HuH-7.5 (cell line): ENCODE data around the gene PRICKLE2.
A peak's percentile ranks its signal among the peaks of the same experiment; 100 is the strongest.

ENCODE experiments used
- DNase-seq: peaks from one replicate; pipeline ENCODE4 v3.0.0; 2011; ENCODE audit warnings: low spot score

PRICKLE2 gene

DNA sequence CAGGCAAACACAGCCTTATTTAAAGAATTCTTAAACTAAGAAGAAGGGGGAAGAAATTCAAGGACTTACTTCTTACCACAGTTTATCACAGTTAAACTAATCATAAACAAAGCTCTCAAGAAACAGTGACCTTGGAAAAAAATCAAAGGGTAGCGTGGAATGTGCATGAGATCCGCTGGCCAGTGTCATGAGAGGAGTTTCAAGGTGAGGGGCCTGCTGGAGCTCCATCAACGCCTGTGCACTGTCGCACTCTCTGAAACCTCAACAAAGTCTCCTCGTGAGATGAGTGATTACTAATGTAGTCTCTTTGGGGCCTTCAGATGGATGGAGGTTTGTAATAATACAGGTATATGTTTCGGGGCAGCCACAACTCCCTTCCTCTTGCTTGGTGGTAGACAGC, 28.4 kb upstream of the PRICKLE2 start:
- no peak for DNase-seq

DNA sequence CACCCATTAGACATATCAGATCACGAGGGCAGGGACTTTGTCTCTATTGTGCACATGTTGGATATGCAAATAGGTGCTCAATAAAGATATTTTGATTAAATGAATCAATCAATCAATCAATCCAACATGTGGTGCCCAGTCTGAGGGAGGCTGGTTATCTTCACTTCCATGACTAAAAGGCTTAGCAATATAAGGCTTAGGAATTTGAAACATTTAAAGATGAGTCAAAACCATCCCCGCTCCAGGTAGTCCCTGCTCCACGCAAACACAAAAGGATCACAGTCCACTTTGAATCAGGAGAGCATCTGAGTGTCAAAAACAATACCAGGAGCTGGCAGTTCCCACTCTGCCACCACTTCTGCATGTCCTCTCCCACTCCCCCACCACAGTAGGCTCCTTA, 25.8 kb upstream of the PRICKLE2 start:
- DNase-seq, result no peak

DNA sequence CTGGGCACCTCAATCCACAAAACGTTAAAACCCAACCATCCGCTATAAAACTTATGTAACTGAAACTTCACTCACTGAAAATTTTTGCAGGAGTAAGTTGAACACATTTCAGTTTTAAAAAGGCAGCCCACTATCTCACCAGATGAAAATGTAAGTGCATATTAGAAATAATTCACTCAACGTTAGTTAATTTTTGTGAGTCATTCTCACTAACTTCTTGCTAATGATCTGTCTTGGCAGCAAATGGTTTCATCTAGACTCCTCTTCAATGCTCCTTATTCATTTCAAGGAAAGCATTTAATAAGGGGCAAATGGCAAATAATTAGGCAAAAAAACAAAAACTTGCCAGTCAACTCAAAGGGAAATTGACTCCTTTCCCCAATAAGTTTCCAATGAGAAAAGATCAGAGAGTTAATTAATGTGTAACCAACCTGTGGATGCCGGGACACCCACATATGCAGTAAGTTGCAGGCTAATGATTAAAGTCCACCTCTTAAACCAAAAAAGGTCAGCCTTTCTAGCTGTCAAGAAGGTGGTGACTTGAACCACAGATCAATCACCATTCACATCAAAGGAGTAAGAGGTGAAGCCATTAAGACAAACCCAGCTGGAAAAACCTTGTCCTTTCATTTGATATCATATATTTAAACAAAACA, 22.9 kb upstream of the PRICKLE2 start:
- DNase-seq, result no peak

DNA sequence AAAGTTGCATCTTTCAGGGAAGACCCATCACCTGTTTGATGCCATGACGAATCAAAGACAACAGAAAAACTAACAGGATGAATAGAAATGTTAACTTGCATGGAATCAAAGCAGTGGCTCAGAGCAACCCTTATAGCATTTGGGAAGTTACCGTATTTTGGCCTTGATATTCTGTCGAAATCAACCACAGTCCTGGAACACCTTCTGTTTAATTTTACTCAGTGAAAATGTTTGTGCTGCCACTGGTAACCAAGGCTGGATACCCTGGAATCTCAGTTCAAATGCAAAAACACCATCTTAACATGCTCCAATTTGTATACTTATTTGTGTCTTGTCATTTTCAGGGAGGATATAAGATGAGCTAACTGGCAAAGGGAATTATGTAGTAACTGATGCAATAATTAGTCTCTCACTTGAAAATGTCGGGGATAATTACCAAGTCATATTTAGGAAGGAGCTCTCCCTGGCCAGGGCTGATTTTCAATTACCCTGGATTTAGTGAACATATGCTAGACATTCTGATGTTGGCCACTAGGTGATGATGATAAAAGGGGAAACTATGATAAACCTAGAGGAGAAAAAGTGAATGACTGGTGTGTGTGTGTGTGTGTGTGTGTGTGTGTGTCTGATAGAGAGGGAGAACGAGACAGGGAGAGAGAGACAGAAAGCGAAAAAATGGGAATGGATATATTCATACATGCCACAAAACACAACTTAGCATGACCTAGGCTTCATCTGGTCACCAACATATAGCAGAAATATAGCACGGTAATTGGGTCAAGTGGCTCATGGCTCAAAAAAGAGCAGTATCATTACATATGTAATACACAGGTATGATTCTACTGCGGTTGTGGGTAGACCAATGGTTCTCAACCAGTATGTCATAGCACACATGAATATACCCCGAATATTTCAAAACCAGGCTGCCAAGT, 19.0 kb upstream of the PRICKLE2 start:
- peak; percentile 70 for DNase-seq

GRCh38 chr3:64242435-64242834, 17.2 kb upstream of the PRICKLE2 start:
- DNase-seq, result peak; percentile 24

DNA sequence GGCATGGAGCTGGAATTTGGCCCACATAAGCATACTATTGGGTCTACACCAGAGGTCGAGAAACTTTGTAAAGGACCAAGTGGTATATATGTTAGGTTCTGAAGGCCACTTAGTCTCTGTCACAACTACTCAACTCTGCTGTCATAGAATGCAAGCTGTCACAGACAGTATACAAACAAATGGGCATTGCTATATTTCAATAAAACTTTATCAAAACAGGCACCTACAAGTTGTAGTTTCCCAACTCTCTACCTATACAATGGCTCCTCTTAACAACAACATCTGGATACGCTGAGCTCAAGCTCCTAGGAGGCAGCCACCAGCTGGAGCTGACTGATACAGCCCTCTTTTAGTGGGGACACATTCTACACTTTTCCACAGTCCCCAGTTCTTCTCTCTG, 15.7 kb upstream of the PRICKLE2 start:
- DNase-seq, result no peak

GRCh38 chr3:64240396-64240795, 15.1 kb upstream of the PRICKLE2 start:
- DNase-seq, result no peak

- no peak for DNase-seq
These were observed 14.6 kb upstream of the PRICKLE2 start for GRCh38 chr3:64239841-64240240.

DNA sequence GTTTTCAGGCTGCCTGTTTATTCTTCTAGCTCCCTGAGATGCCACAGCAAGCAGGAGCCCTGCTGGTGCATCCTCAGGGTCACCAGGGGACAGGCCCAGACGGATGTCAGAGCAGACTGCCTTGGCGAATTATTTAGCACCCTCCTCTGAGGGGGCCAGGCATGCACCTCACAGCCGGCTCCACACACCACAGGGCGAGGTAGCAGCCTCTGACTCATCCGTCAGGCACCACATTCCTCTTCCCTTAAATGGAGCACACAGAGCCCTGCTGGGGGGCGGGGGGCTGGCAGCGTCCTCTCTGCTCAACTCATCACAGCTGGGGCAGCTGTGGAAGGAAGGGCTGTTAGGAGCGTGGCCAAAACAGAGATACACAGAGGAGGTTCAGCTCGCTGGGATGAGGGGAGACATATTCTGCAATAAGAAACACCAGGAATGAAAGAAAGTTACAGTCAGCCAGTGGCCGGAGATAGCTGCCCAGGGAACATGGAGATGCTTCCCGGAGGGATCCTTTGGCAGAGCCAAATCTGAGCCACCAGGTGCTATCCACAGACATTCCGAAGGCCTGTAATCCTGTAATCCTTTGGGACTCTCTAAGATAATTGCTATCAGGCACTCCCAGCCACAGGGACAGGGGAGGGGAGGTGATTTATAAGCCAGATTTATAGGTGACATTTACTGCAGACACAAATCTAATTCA, 13.9 kb upstream of the PRICKLE2 start:
- no peak for DNase-seq

DNA sequence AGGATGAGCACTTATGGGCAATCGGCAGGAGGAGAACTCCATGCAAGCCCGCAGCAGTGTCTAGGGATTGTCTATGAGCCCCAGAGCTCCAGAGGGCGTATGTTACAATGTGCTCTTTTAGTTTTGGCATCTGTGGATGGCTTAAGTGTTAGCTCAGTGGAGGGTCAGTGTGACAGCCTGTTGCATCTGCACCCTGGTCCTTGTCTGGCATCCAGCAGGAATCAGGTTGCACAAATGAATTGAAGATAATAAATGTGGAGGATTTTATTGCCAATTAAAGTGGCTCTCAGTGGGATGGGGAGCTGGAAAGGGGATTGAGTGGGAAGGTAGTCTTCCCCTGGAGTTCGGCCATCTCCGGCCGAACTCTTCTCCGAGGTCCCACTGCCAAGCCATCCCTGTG, 11.8 kb upstream of the PRICKLE2 start:
- DNase-seq, result no peak

DNA sequence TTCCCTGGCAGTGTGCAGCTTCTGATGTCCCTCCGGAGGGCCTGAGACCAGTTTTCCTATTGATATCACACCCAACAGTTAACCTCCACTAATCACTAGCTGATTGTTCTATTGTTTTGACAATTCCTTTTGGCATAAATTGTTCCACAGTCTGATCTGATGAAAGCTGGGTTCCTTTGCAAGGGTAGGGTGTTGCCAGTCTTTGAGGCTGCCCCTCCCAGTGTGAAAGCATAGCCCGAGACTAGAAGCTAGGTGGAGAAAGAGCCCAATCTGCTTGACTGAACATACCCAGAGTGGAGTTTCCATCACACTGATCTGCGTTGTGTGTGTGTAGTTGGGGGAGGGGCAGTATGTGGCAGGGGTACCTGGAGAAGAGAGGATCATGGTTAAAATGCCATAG, 10.3 kb upstream of the PRICKLE2 start:
- no peak for DNase-seq

GRCh38 chr3:64234571-64234970, 9.3 kb upstream of the PRICKLE2 start:
- no peak for DNase-seq

DNA sequence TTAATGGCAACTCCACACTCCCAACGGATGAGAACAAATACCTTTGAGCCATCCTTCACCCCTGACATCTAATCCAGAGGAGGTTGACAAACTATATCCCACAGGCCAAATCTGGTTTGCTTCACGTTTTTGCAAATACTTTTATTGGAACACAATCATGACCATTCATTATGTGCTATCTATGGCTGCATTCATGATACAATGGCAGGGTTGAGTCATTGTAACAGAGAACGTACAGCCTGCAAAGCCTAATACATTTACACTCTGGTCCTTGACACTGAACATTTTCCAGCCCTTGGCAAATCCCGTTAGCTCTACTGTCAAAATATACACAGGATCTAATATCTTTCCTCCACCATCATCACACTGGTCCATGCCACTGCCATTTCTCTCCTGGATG, 7.6 kb upstream of the PRICKLE2 start:
- no peak for DNase-seq

DNA sequence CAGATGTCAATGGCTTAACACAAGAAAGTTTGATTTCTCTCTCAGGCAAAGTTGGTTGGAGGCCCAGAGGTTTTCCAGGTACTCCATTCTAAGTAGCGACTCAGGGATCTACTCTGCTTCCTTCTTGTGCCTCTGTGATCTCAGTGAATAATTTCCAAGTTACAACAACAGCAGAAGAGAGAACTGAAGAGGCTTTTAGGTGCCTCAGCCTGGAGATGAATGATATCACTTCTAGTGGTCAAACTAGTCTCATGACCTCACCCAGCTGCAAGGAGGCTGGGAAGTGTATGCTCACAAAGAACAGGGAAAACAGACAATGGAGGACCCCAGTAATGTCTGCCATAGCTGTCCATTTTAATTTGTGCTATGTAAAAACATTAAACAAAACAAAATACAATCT, 4.6 kb upstream of the PRICKLE2 start:
- DNase-seq, result no peak

GRCh38 chr3:64228110-64228509, 2.8 kb upstream of the PRICKLE2 start:
- DNase-seq, result no peak

- DNase-seq, result no peak
These were observed 1.5 kb upstream of the PRICKLE2 start for GRCh38 chr3:64226730-64227129.

- DNase-seq, result no peak
These were observed 631 bp upstream of the PRICKLE2 start for GRCh38 chr3:64225695-64226499.

GRCh38 chr3:64223791-64224745, 1.2 kb downstream of the PRICKLE2 start:
- no peak for DNase-seq

DNA sequence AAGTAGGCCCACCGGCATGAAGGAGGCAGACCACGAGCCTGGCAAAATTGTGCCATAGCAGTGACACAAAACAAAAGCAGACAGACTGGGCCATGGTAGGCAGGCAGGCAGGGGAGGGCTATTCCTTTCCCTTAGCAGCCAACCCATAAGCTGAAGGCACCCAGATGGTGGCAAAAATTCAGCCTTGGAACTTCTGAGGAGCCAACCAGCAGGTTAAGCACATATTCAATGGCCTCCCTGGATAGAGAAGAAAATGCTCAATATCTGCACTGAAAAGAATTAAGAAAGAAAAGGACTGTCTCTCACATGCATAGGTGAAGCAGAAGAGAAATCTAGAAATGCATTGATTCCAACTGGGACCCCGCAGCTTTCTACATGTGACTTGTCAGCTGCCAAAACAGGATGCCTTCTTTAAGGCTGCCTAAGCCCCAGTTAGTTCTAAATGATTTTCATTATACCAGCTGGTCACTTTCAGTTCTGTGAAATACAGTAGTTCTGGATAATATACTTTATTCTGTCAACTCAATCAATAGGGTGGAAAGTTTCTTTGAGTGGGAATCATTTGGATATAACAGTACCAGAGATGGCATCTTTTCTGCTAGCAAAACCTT, 2.7 kb downstream of the PRICKLE2 start:
- DNase-seq, result no peak

DNA sequence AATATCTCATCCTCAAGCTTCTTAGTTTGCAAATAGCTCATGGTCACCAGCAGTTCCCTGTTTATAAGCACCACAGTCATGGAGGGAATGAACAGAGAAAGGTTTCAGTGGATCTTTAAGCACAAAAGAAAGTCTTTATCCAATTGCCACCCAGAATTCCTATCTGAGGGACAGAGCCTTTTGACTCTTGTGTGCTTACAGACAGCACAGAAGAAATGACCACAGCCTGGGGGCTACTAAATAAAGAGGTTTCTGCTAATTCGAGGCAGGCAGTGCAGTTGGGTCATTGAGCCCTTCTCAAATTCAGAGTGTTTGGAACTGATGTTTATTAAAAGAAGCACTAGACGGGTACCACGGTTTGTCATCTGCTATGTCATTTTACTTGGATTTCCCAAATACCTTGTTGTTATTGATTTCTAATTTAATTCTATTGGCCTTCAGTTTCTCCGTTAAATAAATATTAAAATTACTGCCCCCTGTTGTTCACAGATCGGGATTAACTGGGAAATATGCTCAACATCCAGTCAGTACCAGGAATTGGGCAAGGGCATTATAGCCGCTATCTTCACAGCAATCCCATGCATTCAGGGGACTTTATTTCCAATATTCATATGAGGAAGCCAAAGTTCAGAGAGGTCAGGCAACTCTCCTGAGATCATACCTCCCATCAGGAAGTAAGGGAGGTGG, 3.6 kb downstream of the PRICKLE2 start:
- no peak for DNase-seq
